ENCODE measurements around the gene KRT7.

Gene KRT7

GRCh38 chr12:52200086-52200780 is 32.8 kb upstream of the KRT7 start:
- DNase-seq: peak; percentile 93

DNA sequence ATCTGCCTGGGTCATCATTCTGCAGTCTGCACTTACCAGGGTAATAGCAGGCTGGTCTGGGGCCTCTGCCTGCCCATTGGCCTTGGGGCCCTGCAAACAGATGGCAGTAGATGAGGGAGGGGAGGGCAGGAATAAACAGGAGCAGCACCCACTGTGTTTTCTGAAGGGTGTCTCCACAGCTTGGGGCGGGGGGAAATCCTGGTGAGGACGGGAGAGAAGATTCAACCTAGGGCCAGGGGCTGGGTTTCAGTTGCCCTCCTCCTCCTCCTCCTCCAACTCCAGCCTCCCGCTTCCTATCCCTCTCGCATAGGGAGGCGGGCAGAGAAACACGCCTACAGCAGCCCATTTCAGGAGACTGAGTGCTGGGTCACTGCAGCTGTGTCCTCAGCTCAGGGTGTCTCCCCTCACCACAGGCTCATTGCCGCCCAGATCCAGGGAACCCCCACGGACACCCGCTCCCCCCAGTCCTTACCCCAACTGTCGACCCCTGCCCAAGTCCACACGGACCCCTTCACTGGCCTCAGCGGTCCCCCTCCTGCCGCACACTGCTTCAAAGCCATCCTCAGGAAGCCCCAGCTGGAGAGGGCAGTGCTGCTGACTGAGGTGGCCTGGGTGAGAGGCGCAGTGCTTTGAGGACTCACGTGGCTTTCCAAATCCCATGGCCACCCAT is 32.1 kb upstream of the KRT7 start:
- peak; percentile 95 for DNase-seq

- DNase-seq: no peak
These were observed 31.6 kb upstream of the KRT7 start for GRCh38 chr12:52201451-52201839.

- DNase-seq: peak; percentile 91
These were observed 30.5 kb upstream of the KRT7 start for GRCh38 chr12:52202361-52203078.

DNA sequence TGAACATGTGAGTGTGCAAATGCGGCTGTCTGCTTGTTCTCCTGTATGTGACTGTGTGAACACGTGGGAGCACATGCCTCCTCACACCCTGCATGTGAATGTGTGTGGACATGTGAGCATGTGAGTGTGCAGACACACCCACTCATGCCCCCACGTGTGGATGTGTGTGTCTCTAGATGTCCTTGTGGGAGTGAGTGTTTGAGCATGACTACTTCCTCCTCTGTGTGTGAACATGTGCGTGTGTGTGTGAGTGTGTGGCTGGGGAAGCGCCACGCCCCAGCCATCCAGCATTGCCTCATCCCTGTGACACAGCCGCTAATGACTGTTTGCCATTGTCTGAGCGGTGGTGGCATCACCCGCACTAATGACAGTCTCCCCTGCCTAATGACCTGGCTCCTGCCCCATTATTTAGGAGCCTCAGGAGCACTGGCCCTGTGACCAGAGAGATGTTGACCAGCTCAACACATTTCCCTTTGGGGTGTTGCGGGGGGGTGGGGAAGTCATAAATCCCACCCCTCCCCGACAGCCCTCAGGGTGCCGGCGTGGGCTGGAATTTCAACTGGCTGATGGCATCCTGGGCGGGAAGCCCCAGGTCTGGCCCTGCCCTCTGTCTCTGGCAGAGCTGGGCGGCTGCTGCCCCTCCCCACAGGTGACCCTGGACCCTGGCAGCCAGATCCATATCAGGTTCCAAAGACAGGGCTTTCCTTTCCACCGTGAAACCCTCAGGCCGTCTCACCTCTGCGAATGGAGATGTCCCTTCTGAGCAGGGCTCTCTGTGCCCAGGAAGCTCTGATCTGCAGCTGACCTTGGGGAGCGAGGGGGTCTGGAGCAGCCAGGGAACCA is 29.7 kb upstream of the KRT7 start:
- DNase-seq: peak; percentile 97

- DNase-seq: peak; percentile 52
These were observed 28.7 kb upstream of the KRT7 start for GRCh38 chr12:52204095-52204930.

DNA sequence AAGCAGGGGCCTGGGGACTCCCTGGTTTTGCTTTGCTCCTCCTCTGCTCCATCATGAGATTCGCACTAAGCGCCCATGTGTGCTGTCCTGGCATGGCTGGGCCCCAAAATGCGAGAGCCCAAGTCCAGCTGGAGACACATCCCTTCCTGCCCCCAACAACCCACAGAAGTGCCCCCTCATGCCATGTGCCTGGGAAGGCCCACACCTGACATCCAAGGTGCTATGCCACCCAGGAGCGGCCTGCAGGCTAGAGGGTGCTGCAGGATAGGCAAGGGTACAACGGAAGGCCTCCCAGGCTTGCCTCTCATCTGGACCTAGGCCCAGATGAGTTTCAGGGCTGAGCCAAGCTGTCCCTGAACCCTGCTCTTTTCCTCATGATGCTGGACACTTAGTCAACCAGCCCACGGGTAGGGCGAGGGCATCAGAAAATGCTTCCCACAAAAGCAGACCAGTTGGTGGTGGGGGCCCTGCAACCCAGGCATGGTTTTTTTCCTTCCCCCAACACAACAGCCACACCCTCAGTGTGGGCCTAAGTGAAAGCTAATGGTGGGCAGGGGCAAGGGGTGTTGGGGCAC is 28.0 kb upstream of the KRT7 start:
- DNase-seq: no peak

DNA sequence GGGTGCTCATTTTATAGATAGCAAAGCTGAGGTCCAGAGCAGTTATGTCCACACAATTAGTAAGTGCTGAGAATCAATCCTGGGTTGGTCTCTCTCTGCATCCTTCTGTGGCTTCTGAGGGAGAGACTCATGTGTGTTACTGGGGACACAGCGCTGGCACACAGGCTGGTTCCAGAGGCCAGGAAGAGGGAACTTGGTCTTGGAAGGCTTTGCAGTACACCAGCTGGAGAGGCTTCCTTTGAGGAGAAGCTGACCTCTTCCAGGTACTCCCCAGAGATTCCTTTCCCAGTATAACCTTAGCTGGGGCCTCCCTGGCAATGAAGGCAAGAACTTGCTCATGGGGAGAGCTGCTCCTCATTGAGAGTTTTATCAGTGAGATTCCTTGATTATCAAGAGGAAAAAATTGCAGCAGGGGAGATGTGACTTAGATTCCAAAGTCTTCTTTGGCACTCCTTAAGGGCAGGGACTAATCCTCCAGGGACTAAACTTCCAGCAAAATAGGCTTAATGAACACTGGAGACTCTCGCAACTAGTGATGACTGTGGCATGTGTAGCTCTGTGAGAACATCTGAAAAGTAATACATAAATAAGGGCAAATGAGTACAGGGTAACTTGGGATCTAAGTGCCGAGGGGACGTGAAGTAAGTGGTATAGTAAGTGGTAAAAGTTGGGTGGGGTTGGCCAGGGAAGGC is 27.3 kb upstream of the KRT7 start:
- no peak for DNase-seq

DNA sequence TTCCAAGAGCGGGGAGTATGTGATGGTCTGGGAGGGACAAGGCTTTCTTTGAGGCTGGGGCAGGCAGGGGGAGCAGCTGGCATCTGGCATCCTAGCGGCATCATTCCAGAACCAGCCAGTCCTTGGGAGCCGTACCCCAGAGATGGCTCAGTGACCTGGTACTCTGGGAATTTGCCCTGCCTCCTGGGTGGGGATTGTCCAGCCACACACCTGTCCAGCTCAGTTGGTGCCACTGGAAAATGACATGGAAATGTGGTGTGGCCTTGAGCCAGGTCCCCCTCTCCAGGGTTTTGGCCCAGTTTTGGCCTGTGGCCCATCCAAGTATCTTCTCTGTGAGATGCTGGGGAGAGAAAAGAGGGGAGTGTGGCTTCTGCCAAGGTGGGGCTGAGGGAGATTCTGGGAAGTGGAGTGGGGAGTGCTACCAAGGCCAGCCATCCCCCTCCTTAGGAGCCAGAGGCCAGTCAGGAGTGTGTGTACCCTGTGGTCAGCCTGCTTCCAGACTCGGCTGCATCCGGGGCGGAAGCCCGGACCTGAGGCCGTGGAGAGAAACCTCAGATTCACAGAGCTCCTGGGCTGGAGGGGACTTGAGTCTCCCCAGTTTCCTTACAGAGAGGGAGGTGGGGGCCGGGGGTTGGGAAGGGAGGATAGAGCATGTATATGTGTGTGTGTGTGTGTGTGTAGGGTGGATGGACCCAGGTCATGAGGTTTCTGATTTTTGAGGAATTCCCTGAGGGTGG is 26.6 kb upstream of the KRT7 start:
- no peak for DNase-seq

- DNase-seq: peak; percentile 58
These were observed 25.9 kb upstream of the KRT7 start for GRCh38 chr12:52207106-52207505.

DNA sequence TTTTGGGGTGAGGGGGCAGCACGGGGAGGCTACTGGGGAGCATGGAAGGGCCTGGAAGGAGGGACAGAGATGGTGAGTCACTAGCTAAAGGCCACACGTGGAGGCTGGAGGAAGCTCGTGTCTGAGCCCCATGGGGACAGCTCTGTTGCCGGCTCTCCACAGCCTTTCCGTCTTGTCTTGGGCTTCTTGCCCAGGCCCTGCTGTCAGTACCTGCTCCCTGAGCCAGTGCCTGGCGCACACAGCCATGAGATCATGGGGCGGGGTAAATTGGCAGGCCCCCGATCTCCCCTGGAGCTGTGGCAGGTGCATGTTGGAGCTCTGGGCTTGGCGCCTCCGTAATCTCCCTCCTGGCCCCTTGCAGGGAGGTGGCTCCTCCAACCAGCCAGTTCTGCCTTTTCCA is 25.1 kb upstream of the KRT7 start:
- peak; percentile 97 for DNase-seq

- no peak for DNase-seq
These were observed 24.4 kb upstream of the KRT7 start for GRCh38 chr12:52208424-52209165.

- DNase-seq: no peak
These were observed 23.7 kb upstream of the KRT7 start for GRCh38 chr12:52209321-52209720.

GRCh38 chr12:52210186-52210924 is 22.7 kb upstream of the KRT7 start:
- no peak for DNase-seq

DNA sequence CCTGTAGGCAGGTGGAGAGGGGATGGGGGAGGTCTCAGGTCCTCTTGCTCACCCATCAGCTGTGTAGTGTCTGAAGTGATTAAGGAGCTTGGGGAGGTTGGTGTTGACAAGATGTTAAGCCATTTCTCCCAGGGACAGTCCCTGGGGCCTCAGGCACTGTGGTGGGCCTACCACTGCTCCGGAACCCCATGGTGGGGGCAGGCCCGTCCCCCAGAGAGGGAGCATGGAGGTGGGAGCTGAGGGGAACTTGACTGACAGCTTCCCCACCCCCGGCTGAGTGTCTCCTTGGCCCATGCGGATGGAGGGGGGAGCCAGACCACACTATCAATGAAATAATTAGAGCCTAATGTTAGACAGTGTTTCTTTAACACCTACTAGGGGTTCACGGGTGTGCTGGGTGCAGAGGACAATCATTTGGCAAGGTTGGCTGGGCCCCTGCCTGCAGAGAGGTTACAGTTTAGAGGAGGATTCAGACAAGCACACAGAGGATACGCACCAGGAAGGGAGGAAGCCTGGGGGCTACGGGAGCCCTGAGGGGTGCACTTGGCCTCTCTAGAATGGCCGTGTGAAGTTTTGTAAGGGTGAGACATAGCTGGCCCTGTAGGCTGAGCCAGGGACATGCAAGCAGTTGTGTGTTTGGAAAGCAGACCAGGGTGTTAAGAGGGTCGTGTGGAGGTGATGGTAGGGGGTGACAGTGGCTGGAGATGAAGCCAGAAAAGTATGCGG is 22.0 kb upstream of the KRT7 start:
- DNase-seq: no peak

DNA sequence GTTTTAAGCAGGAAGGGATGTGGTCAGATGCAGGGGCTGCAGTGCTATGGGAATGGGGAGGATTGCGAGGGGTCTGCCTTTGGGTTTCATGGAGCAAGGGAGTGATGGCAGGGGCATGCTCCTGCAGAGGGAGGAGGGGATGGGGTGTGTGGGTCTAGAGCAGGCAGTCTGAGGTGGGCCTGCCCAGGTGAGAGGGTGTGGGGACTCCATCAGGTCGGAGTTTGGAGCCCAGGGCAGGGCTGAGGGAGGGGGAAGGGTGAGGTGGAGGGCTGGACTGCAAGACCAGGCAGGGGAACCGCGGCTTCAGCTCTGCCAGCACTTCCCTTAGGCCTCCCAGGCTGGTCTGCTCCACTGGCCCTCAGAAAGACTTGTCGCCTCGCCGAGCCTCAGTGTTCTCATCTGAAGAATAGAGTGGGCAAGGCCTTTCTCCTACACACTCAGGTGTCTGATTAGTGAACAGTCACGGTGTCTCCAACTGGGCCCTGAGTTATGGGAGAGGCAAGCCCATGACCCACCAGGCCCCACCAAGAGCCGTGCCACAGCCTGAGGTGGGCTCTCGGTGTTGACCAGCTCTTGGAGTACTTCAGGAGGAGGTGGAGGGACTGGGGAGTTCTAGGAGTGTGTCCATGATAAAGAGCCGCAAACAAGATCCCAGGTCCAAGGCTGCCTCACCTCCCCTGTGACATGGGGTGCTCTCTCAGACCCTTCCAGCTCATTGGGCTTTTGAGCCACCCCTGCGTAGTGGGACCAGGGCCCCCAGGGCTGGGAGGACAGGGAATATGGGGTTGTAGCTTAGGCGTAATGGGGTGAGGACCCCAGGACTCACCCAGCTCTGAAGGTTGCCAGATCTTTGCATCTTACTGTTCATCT is 21.1 kb upstream of the KRT7 start:
- no peak for DNase-seq

Data from NCI-H69 (cell line).